HCT116 (cell line): ENCODE data around the gene RMND1. TPM values are rescaled to one million over a fixed set of nuclear protein-coding genes. Genes with fewer than 3 reads are reported as not detected.

Experiments used
- ATAC-seq: fragments of 200-7000 bp; cut with Tn5 transposase; 2 replicates; pipeline ENCODE4 v1.9.1; 2020; ENCODE audit warnings: mild to moderate bottlenecking, moderate library complexity
- BruUV-seq: library from RNA; stranded (reverse); fragments of 400-500 nt; replicated peaks from 2 replicates; lab custom pipeline; 2021; lab: Mats Ljungman, UMichigan
- CTCF ChIA-PET: fragments of 300-600 bp; sonication (Branson Sonifier 250); formaldehyde crosslinking; loops from one replicate; lab custom pipeline; 2021; ENCODE audit warnings: antibody characterized with exemption; lab: Charles Lee
- POLR2A ChIA-PET: fragments of 300-600, 350-600 bp; sonication (Branson Sonifier 250); formaldehyde crosslinking; loops from one replicate; lab custom pipeline; 2021; ENCODE audit warnings: antibody characterized with exemption; lab: Charles Lee
- RAD21 ChIA-PET, 2 experiments: fragments of 300-600 bp; sonication (Branson Sonifier 250); formaldehyde crosslinking; loops; one replicate each; lab custom pipeline; 2023; ENCODE audit warnings: low total read pairs in 2 of 2; ENCODE audit not compliant: uncharacterized antibody in 2 of 2, unreplicated experiment in 2 of 2, low non-redundant PET in 1 of 2; lab: Charles Lee
- DNase-seq: peaks from one replicate; pipeline ENCODE4 v3.0.0-alpha.2; 2010; ENCODE audit warnings: low read depth, low spot score
- H2AFZ ChIP-seq: fragments of 200-600 bp; shearing (Covaris generic), sonication (generic); 2 replicates; pipeline ENCODE4 v1.6.1; 2017; ENCODE audit warnings: low read depth, mixed run types, mixed read lengths, antibody characterized with exemption, low read length; ENCODE audit not compliant: poor library complexity, severe bottlenecking
- H3K27ac ChIP-seq: 2 replicates; pipeline ENCODE4 v1.5.1; 2012; ENCODE audit warnings: low read depth, low read length
- H3K27me3 ChIP-seq: fragments of 200-600 bp; sonication (generic); 2 replicates; pipeline ENCODE4 v1.6.1; 2016; ENCODE audit warnings: mixed run types, low read length, mixed read lengths; ENCODE audit not compliant: insufficient read depth
- H3K36me3 ChIP-seq, 2 experiments: fragments of 200-500 bp in 1 of 2; fragments of 200-600 bp in 1 of 2; sonication (Bioruptor generic) in 1 of 2; sonication (generic) in 1 of 2; 2 replicates each; pipeline versions ENCODE4 v1.5.1 to v1.6.1; 2014 to 2016; ENCODE audit warnings: low read length in 2 of 2, inconsistent platforms in 1 of 2, mixed read lengths in 1 of 2, mixed run types in 1 of 2; ENCODE audit not compliant: insufficient read depth in 2 of 2, control insufficient read depth in 1 of 2
- H3K4me1 ChIP-seq, 2 experiments: fragments of 200-600 bp in 1 of 2; sonication (generic) in 1 of 2; 2 replicates each; pipeline versions ENCODE4 v1.5.1 to v1.6.1; 2012 to 2017; ENCODE audit warnings: low read length in 2 of 2, inconsistent platforms in 1 of 2, mild to moderate bottlenecking in 1 of 2, mixed read lengths in 1 of 2, mixed run types in 1 of 2, moderate library complexity in 1 of 2; ENCODE audit not compliant: insufficient read depth in 2 of 2, control insufficient read depth in 1 of 2
- H3K4me2 ChIP-seq: fragments of 200-600 bp; sonication (generic); 2 replicates; pipeline ENCODE4 v1.6.1; 2017; ENCODE audit warnings: mixed run types, low read length, mixed read lengths
- H3K4me3 ChIP-seq, 2 experiments: fragments of 200-600 bp in 1 of 2; sonication (generic) in 1 of 2; replicated peaks in 1 of 2; 2 replicates each; pipeline ENCODE4 v1.5.1; 2011 to 2016; ENCODE audit warnings: low read length in 2 of 2, control low read depth in 1 of 2, low read depth in 1 of 2, mild to moderate bottlenecking in 1 of 2, mixed read lengths in 1 of 2, mixed run types in 1 of 2
- H3K79me2 ChIP-seq: fragments of 200-600 bp; sonication (generic); 2 replicates; pipeline ENCODE4 v1.6.1; 2017; ENCODE audit warnings: mild to moderate bottlenecking, mixed run types, low read length, moderate library complexity, mixed read lengths; ENCODE audit not compliant: insufficient read depth
- H3K9ac ChIP-seq: fragments of 200-600 bp; sonication (generic); 2 replicates; pipeline ENCODE4 v1.6.1; 2016; ENCODE audit warnings: low read length, mixed read lengths
- H3K9me2 ChIP-seq: fragments of 200-600 bp; sonication (generic), shearing (Covaris generic); 2 replicates; pipeline ENCODE4 v1.6.1; 2017; ENCODE audit warnings: mixed run types, mild to moderate bottlenecking, moderate library complexity; ENCODE audit not compliant: insufficient read depth
- H3K9me3 ChIP-seq, 2 experiments: fragments of 200-500 bp in 1 of 2; fragments of 200-600 bp in 1 of 2; sonication (Bioruptor generic) in 1 of 2; sonication (generic) in 1 of 2; 2 replicates each; pipeline ENCODE4 v1.6.1; 2014 to 2017; ENCODE audit warnings: low read length in 2 of 2, mixed read lengths in 2 of 2, inconsistent platforms in 1 of 2, low read depth in 1 of 2, mild to moderate bottlenecking in 1 of 2, mixed run types in 1 of 2, moderate library complexity in 1 of 2; ENCODE audit not compliant: control insufficient read depth in 1 of 2, insufficient read depth in 1 of 2
- H4K20me1 ChIP-seq: fragments of 200-600 bp; sonication (generic), shearing (Covaris generic); 2 replicates; pipeline ENCODE4 v1.6.1; 2017; ENCODE audit warnings: mixed run types, mild to moderate bottlenecking, moderate library complexity; ENCODE audit not compliant: insufficient read depth
- ATF3 ChIP-seq: IDR thresholded peaks from 2 replicates; pipeline ENCODE4 v1.6.1; 2012
- CBX3 ChIP-seq: IDR thresholded peaks from 2 replicates; pipeline ENCODE4 v1.6.1; 2012; ENCODE audit warnings: low read depth
- CEBPB ChIP-seq: IDR thresholded peaks from 2 replicates; pipeline ENCODE4 v1.6.1; 2012; ENCODE audit warnings: low read depth
- EGR1 ChIP-seq: IDR thresholded peaks from 2 replicates; pipeline ENCODE4 v1.6.1; 2012; ENCODE audit warnings: low read depth
- ELF1 ChIP-seq: IDR thresholded peaks from 2 replicates; pipeline ENCODE4 v1.6.1; 2012; ENCODE audit warnings: low read depth, borderline replicate concordance
- EZH2 ChIP-seq: fragments of 200-600 bp; sonication (generic); IDR thresholded peaks from 2 replicates; pipeline ENCODE4 v1.6.1; 2017; ENCODE audit warnings: antibody characterized with exemption, mixed run types
- JUND ChIP-seq: IDR thresholded peaks from 2 replicates; pipeline ENCODE4 v1.6.1; 2012
- POLR2A ChIP-seq: IDR thresholded peaks from 2 replicates; pipeline ENCODE4 v1.7.0; 2011; ENCODE audit warnings: borderline replicate concordance; ENCODE audit not compliant: insufficient read depth, insufficient read length; ENCODE audit errors: extremely low read depth
- POLR2AphosphoS5 ChIP-seq: IDR thresholded peaks from 2 replicates; pipeline ENCODE4 v1.6.1; 2011; ENCODE audit warnings: mild to moderate bottlenecking, low read depth, low read length, moderate library complexity
- RAD21 ChIP-seq: IDR thresholded peaks from 2 replicates; pipeline ENCODE4 v1.6.1; 2012; ENCODE audit warnings: low read depth, mild to moderate bottlenecking
- REST ChIP-seq: IDR thresholded peaks from 2 replicates; pipeline ENCODE4 v1.6.1; 2012; ENCODE audit warnings: low read depth
- SIN3A ChIP-seq: IDR thresholded peaks from 2 replicates; pipeline ENCODE4 v1.6.1; 2012; ENCODE audit warnings: low read depth
- TCF7L2 ChIP-seq: IDR thresholded peaks from 2 replicates; pipeline ENCODE4 v1.7.0; 2011; ENCODE audit warnings: borderline replicate concordance, inconsistent platforms; ENCODE audit not compliant: insufficient read depth, insufficient read length; ENCODE audit errors: extremely low read depth
- YY1 ChIP-seq: IDR thresholded peaks from 2 replicates; pipeline ENCODE4 v1.6.1; 2011; ENCODE audit warnings: low read length, low read depth, moderate library complexity, mild to moderate bottlenecking; ENCODE audit not compliant: insufficient replicate concordance; ENCODE audit errors: extremely low read depth
- ZNF274 ChIP-seq: fragments of 200-500 bp; sonication (Bioruptor generic); IDR thresholded peaks from 2 replicates; pipeline ENCODE4 v1.6.1; 2014; ENCODE audit warnings: mild to moderate bottlenecking, low read depth, low read length, inconsistent platforms
- intact Hi-C: fragments of 100-400 bp; cut with micrococcal nuclease; formaldehyde crosslinking; loops from 2 replicates; pipeline ENCODE4 v1.10.0; 2022
- total RNA-seq: library from RNA; stranded (reverse); gene quantifications from one replicate; pipeline ENCODE4 v1.2.1, GENCODE V29; 2021; ENCODE audit not compliant: unreplicated experiment
- TF ChIP-seq, protein P1 (sequence below), 3 experiments: fragments of 200-600 bp in 1 of 3; sonication (generic) in 1 of 3; IDR thresholded peaks in 2 of 3; conservative IDR thresholded peaks in 1 of 3; 2 replicates each; pipeline ENCODE4 v1.5.1; 2012 to 2017; ENCODE audit warnings: low read depth in 2 of 3, low read length in 2 of 3, antibody characterized with exemption in 1 of 3, borderline replicate concordance in 1 of 3, control low read depth in 1 of 3, mild to moderate bottlenecking in 1 of 3, mixed read lengths in 1 of 3, mixed run types in 1 of 3, moderate library complexity in 1 of 3; ENCODE audit not compliant: insufficient read depth in 1 of 3
- TF ChIP-seq, protein P2 (sequence below): IDR thresholded peaks from 2 replicates; pipeline ENCODE4 v1.6.1; 2011; ENCODE audit warnings: mild to moderate bottlenecking, low read length, moderate library complexity; ENCODE audit not compliant: insufficient replicate concordance; ENCODE audit errors: extremely low read depth

RMND1 gene
- total RNA-seq, 1 experiment from 2014 or later: 28.0 TPM

GRCh38 chr6:151422981-151423380, 28.9 kb downstream of the RMND1 start:
- no TSS peak for BruUV-seq
- POLR2A ChIA-PET: no interaction called here
- H4K20me1 ChIP-seq: no peaks in the 10 kb centered on the region

More at GRCh38 chr6:151422981-151423380, 28.9 kb downstream of the RMND1 start:
- Histone ChIP-seq H3K27me3 (no peaks in the 10 kb centered on the region), H3K9ac (no peak overlapping the region), H3K9me3 (no peaks in the 10 kb centered on the region), H3K4me2 (no peak overlapping the region), H3K4me3 (no peak overlapping the region), H3K9me2 (no peaks in the 10 kb centered on the region), H3K4me1 (no peaks in the 10 kb centered on the region), H3K79me2 (no peaks in the 10 kb centered on the region), H2AFZ (no peak overlapping the region), H3K36me3 (peaks cover 5 to 20% of the 10 kb centered on the region in 2 experiments; a peak in 3 of 4 replicates), H3K27ac (no peak overlapping the region)
- TF ChIP-seq REST (no peak), SIN3A (no peak), POLR2A (no peak), EGR1 (no peak), YY1 (no peak), ZNF274 (no peak), JUND (no peak), EZH2 (no peak), ELF1 (no peak), CBX3 (no peak), RAD21 (no peak), ATF3 (no peak), CEBPB (no peak), TCF7L2 (no peak), POLR2AphosphoS5 (no peak)
- TF ChIP-seq, protein P1, sequence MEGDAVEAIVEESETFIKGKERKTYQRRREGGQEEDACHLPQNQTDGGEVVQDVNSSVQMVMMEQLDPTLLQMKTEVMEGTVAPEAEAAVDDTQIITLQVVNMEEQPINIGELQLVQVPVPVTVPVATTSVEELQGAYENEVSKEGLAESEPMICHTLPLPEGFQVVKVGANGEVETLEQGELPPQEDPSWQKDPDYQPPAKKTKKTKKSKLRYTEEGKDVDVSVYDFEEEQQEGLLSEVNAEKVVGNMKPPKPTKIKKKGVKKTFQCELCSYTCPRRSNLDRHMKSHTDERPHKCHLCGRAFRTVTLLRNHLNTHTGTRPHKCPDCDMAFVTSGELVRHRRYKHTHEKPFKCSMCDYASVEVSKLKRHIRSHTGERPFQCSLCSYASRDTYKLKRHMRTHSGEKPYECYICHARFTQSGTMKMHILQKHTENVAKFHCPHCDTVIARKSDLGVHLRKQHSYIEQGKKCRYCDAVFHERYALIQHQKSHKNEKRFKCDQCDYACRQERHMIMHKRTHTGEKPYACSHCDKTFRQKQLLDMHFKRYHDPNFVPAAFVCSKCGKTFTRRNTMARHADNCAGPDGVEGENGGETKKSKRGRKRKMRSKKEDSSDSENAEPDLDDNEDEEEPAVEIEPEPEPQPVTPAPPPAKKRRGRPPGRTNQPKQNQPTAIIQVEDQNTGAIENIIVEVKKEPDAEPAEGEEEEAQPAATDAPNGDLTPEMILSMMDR (IDR thresholded peaks at IDR 0.05 in 2 of 3, conservative IDR thresholded peaks at IDR 0.05 in 1 of 3; ENCODE audit: borderline replicate concordance in 1 of 3, insufficient read depth in 1 of 3, low read depth in 2 of 3, low read length in 2 of 3): no peak
- TF ChIP-seq, protein P2, sequence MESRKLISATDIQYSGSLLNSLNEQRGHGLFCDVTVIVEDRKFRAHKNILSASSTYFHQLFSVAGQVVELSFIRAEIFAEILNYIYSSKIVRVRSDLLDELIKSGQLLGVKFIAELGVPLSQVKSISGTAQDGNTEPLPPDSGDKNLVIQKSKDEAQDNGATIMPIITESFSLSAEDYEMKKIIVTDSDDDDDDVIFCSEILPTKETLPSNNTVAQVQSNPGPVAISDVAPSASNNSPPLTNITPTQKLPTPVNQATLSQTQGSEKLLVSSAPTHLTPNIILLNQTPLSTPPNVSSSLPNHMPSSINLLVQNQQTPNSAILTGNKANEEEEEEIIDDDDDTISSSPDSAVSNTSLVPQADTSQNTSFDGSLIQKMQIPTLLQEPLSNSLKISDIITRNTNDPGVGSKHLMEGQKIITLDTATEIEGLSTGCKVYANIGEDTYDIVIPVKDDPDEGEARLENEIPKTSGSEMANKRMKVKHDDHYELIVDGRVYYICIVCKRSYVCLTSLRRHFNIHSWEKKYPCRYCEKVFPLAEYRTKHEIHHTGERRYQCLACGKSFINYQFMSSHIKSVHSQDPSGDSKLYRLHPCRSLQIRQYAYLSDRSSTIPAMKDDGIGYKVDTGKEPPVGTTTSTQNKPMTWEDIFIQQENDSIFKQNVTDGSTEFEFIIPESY: no peak
- ChIA-PET CTCF (no interaction called here), RAD21 (no interaction called here)
- intact Hi-C loops: no loop called here
- ATAC-seq (no peak), DNase-seq (no peak)
